B cell (primary cell): ENCODE data around the gene LMNTD2. TPM values are rescaled to one million over a fixed set of nuclear protein-coding genes. Genes with fewer than 3 reads are reported as not detected.

ENCODE experiments used
- ATAC-seq: fragments of 200-7000 bp; cut with Tn5 transposase; one replicate; pipeline ENCODE4 v1.10.0; 2021; ENCODE audit warnings: low read depth, mild to moderate bottlenecking, moderate number of reproducible peaks, moderate library complexity
- CTCF ChIA-PET: fragments of 350-600 bp; sonication (Branson Sonifier 250); formaldehyde crosslinking; loops from one replicate; lab custom pipeline; 2021; ENCODE audit warnings: antibody characterized with exemption, inconsistent platforms; lab: Charles Lee
- POLR2A ChIA-PET: fragments of 350-600 bp; sonication (Branson Sonifier 250); formaldehyde crosslinking; loops from one replicate; lab custom pipeline; 2021; ENCODE audit warnings: antibody characterized with exemption; lab: Charles Lee
- DNase-seq: peaks from one replicate; pipeline ENCODE4 v3.0.0; 2013
- H2AFZ ChIP-seq: 2 replicates; pipeline ENCODE4 v1.6.1; 2012; ENCODE audit warnings: mild to moderate bottlenecking, low read depth, low read length; ENCODE audit not compliant: insufficient read depth, poor library complexity, severe bottlenecking
- H3K27ac ChIP-seq, 2 donors: 1 replicate in 1 of 2; 2 replicates in 1 of 2; pipeline ENCODE4 v1.5.1; 2012 to 2013; ENCODE audit warnings: low read length in 2 of 2, mild to moderate bottlenecking in 2 of 2, moderate library complexity in 1 of 2
- H3K27me3 ChIP-seq, 4 experiments: fragments of 200-600 bp in 1 of 4; sonication (generic) in 1 of 4; replicated peaks in 1 of 4; 1 replicate in 2 of 4; 2 replicates in 2 of 4; pipeline versions ENCODE4 v1.6.1 to v1.7.0; 2013 to 2016; ENCODE audit warnings: low read length in 3 of 4, mild to moderate bottlenecking in 2 of 4, mixed read lengths in 1 of 4, moderate library complexity in 1 of 4; ENCODE audit not compliant: insufficient read depth in 4 of 4, control insufficient read depth in 3 of 4; ENCODE audit errors: control extremely low read depth in 1 of 4
- H3K36me3 ChIP-seq, 2 experiments: replicated peaks in 1 of 2; 1 replicate in 1 of 2; 2 replicates in 1 of 2; pipeline versions ENCODE4 v1.6.1 to v1.7.1; 2013; ENCODE audit warnings: low read length in 1 of 2; ENCODE audit not compliant: insufficient read depth in 2 of 2, control insufficient read depth in 1 of 2; ENCODE audit errors: control extremely low read depth in 1 of 2, extremely low read depth in 1 of 2
- H3K4me1 ChIP-seq, 2 donors: fragments of 200-600 bp in 1 of 2; sonication (generic) in 1 of 2; 1 replicate in 1 of 2; 2 replicates in 1 of 2; pipeline versions ENCODE4 v1.5.1 to v1.6.1; 2013 to 2017; ENCODE audit warnings: low read length in 2 of 2; ENCODE audit not compliant: control insufficient read depth in 2 of 2, insufficient read depth in 2 of 2
- H3K4me2 ChIP-seq: replicated peaks from 2 replicates; pipeline ENCODE3; 2012; ENCODE audit warnings: mild to moderate bottlenecking, low read depth, low read length; ENCODE audit not compliant: poor library complexity, severe bottlenecking
- H3K4me3 ChIP-seq, 5 experiments: fragments of 200-600 bp in 1 of 5; sonication (generic) in 1 of 5; 1 replicate in 3 of 5; 2 replicates in 2 of 5; pipeline versions ENCODE4 v1.5.1 to v1.7.0; 2011 to 2016; ENCODE audit warnings: low read length in 4 of 5, mild to moderate bottlenecking in 4 of 5, low read depth in 2 of 5, control low read depth in 1 of 5, moderate library complexity in 1 of 5; ENCODE audit not compliant: insufficient read depth in 1 of 5; ENCODE audit errors: control extremely low read depth in 1 of 5, extremely low read depth in 1 of 5
- H3K79me2 ChIP-seq: fragments of 200-600 bp; sonication (generic); one replicate; pipeline ENCODE4 v1.6.0; 2016; ENCODE audit warnings: low read length; ENCODE audit not compliant: control insufficient read depth, insufficient read depth
- H3K9ac ChIP-seq: fragments of 200-600 bp; sonication (generic); 2 replicates; pipeline ENCODE4 v1.6.1; 2017; ENCODE audit warnings: mild to moderate bottlenecking, low read length, moderate library complexity
- H3K9me3 ChIP-seq, 3 donors: one replicate each; pipeline versions ENCODE4 v1.6.1 to v1.7.1; 2013; ENCODE audit warnings: low read length in 2 of 3; ENCODE audit not compliant: control insufficient read depth in 2 of 3, insufficient read depth in 1 of 3; ENCODE audit errors: control extremely low read depth in 1 of 3
- H4K20me1 ChIP-seq: 2 replicates; pipeline ENCODE4 v1.6.0; 2012; ENCODE audit warnings: mild to moderate bottlenecking, low read length; ENCODE audit not compliant: insufficient read depth, control insufficient read depth, poor library complexity, severe bottlenecking
- H3K27ac Mint-ChIP-seq: one replicate; pipeline ENCODE4 v1.8.0; 2021; ENCODE audit warnings: mixed read lengths
- H3K27me3 Mint-ChIP-seq: one replicate; pipeline ENCODE4 v1.8.0; 2021; ENCODE audit warnings: mixed read lengths
- H3K4me1 Mint-ChIP-seq: one replicate; pipeline ENCODE4 v1.8.0; 2021; ENCODE audit warnings: mixed read lengths
- H3K4me3 Mint-ChIP-seq: one replicate; pipeline ENCODE4 v1.8.0; 2021; ENCODE audit warnings: mixed read lengths
- H3K9me3 Mint-ChIP-seq: one replicate; pipeline ENCODE4 v1.8.0; 2022; ENCODE audit warnings: mixed read lengths; ENCODE audit not compliant: insufficient read depth
- CTCF ChIP-seq: fragments of 200-600 bp; IDR thresholded peaks from one replicate; pipeline ENCODE4 v1.8.0; 2022; ENCODE audit warnings: antibody characterized with exemption, mild to moderate bottlenecking
- EZH2 ChIP-seq: IDR thresholded peaks from 2 replicates; pipeline ENCODE4 v1.6.1; 2012; ENCODE audit warnings: borderline replicate concordance, low read depth, mild to moderate bottlenecking, moderate library complexity, low read length; ENCODE audit not compliant: insufficient read depth, poor library complexity, severe bottlenecking
- WGBS: methylation state at CpG from one replicate; pipeline ENCODE4 v1.1.5; 2013; ENCODE audit warnings: missing lambda C conversion rate; ENCODE audit not compliant: insufficient coverage; 5-methylcytosine and 5-hydroxymethylcytosine counted together
- intact Hi-C: fragments of 100-400 bp; cut with micrococcal nuclease; formaldehyde crosslinking; loops from one replicate; pipeline ENCODE4 v1.10.0; 2022
- polyA plus RNA-seq: library from polyadenylated mRNA; depleted of rRNA; stranded (reverse); fragments of >200 nt; gene quantifications from 2 replicates; pipeline ENCODE4 v1.2.3, GENCODE V29; 2012
- total RNA-seq, 2 donors: library from RNA; stranded (reverse); fragments of 120-200 nt in 1 of 2; gene quantifications; 1 replicate in 1 of 2; 2 replicates in 1 of 2; pipeline versions ENCODE4 v1.2.3 to v1.2.4, GENCODE V29; 2013 to 2022

LMNTD2 gene
- total and polyA plus RNA-seq, 2 donors (not counting 1 experiment from before 2014, with no cell fraction given), result 21.4 to 29.6 TPM

- peaks cover 0 to 10% (median 3%) of the 10 kb centered on the region in 4 experiments for H3K27me3 ChIP-seq
- peak; percentile 39 for DNase-seq
- intact Hi-C loops, result no loop called here
- H3K36me3 ChIP-seq, result no peaks in the 10 kb centered on the region
- Mint-ChIP-seq H3K4me1 (peaks cover 23% of the 10 kb centered on the region), H3K27ac (peak overlapping the region; percentile 32), H3K27me3 (no peaks in the 10 kb centered on the region), H3K9me3 (no peaks in the 10 kb centered on the region), H3K4me3 (peak overlapping the region; percentile 64)
- H3K4me1 ChIP-seq, result peaks cover 22 to 34% of the 10 kb centered on the region in 2 donors
- ATAC-seq, result no peak
- H4K20me1 ChIP-seq, result peaks cover 18% of the 10 kb centered on the region
- peak overlapping the region; percentile 96 for H3K4me2 ChIP-seq
- H3K9ac ChIP-seq, result no peak overlapping the region
- no peak overlapping the region for H2AFZ ChIP-seq
- POLR2A ChIA-PET, result interaction anchor here (0.6 to 2.4 kb wide), 3 partner anchors 19 to 1076 kb away, joined by 3 to 18 read pairs (median 3); partner anchors contain the start of gene PHRF1
- H3K9me3 ChIP-seq, result no peaks in the 10 kb centered on the region
- WGBS, result 73% methylated on average over 22 of the region's 22 CpGs
- H3K27ac ChIP-seq, result no peak overlapping the region
- CTCF ChIA-PET, result interaction anchor here (1.7 to 5.1 kb wide), 3 partner anchors 20 to 170 kb away, joined by 6 to 52 read pairs (median 32); no protein-coding TSS in a partner anchor
- TF ChIP-seq CTCF (no peak), EZH2 (no peak)
- H3K4me3 ChIP-seq, result no peak overlapping the region
- H3K79me2 ChIP-seq, result peaks cover 6% of the 10 kb centered on the region
Measured at GRCh38 chr11:556662-557256, 3.8 kb downstream of the LMNTD2 start.
